D721Med (cell line): ENCODE results near the gene MAP3K13.

Experiments used
- DNase-seq: peaks from one replicate; pipeline ENCODE4 v3.0.0; 2011; ENCODE audit warnings: low spot score; ENCODE audit not compliant: insufficient read length
- FAIRE-seq: peaks from 2 replicates; lab custom pipeline; 2011; peaks lifted over from hg19 to GRCh38; lab: Jason Lieb, UNC
- CTCF ChIP-seq: IDR thresholded peaks from 2 replicates; pipeline ENCODE4 v1.5.1; 2012; ENCODE audit warnings: mild to moderate bottlenecking, control low read depth; ENCODE audit not compliant: insufficient read depth; ENCODE audit errors: missing control alignments

The MAP3K13 gene

GRCh38 chr3:185530856-185531255 lies 167.9 kb downstream of the MAP3K13 start:
- no peak for TF ChIP-seq CTCF
- FAIRE-seq (no peak), DNase-seq (no peak)

- FAIRE-seq, result no peak
- no peak for TF ChIP-seq CTCF
- no peak for DNase-seq
These were observed 170.0 kb downstream of the MAP3K13 start for GRCh38 chr3:185532901-185533300.

- FAIRE-seq, result no peak
- TF ChIP-seq CTCF, result no peak
- no peak for DNase-seq
These were observed 171.6 kb downstream of the MAP3K13 start for GRCh38 chr3:185534511-185534910.

- DNase-seq (no peak), FAIRE-seq (no peak)
- TF ChIP-seq CTCF, result no peak
These were observed 174.5 kb downstream of the MAP3K13 start for GRCh38 chr3:185537369-185537970.
